WTC11 (cell line): ENCODE results near the gene GCSAML.

ENCODE experiments used
- CREM ChIP-seq: sonication (generic); formaldehyde crosslinking; IDR thresholded peaks from 2 replicates; pipeline ENCODE4 v1.8.1; 2022; ENCODE audit warnings: mild to moderate bottlenecking, missing genetic modification reagents, moderate library complexity
- ETV6 ChIP-seq: sonication (generic); formaldehyde crosslinking; IDR thresholded peaks from 2 replicates; pipeline ENCODE4 v1.8.1; 2022; ENCODE audit warnings: mild to moderate bottlenecking, missing genetic modification reagents
- FOXJ3 ChIP-seq: sonication (generic); formaldehyde crosslinking; IDR thresholded peaks from 2 replicates; pipeline ENCODE4 v1.9.0; 2021; ENCODE audit warnings: missing genetic modification reagents, mild to moderate bottlenecking, borderline replicate concordance
- TP53 ChIP-seq: sonication (generic); formaldehyde crosslinking; IDR thresholded peaks from 2 replicates; pipeline ENCODE4 v1.8.1; 2023; ENCODE audit warnings: mild to moderate bottlenecking, missing genetic modification reagents
- ZNF138 ChIP-seq: sonication (generic); formaldehyde crosslinking; conservative IDR thresholded peaks from 2 replicates; pipeline ENCODE4 v1.8.1; 2022; ENCODE audit warnings: mild to moderate bottlenecking, moderate library complexity, missing genetic modification reagents
- ZNF219 ChIP-seq: sonication (generic); formaldehyde crosslinking; IDR thresholded peaks from 2 replicates; pipeline ENCODE4 v1.8.0; 2023; ENCODE audit warnings: missing genetic modification reagents, mild to moderate bottlenecking, borderline replicate concordance
- TF ChIP-seq, protein P1 (sequence below): fragments of 200-600 bp; IDR thresholded peaks from 2 replicates; pipeline ENCODE4 v1.8.0; 2022; ENCODE audit warnings: antibody characterized with exemption
- TF ChIP-seq, protein P2 (sequence below): sonication (generic); formaldehyde crosslinking; IDR thresholded peaks from 2 replicates; pipeline ENCODE4 v1.8.0; 2023; ENCODE audit warnings: mild to moderate bottlenecking, missing genetic modification reagents
- TF ChIP-seq, protein P3 (sequence below): sonication (generic); formaldehyde crosslinking; conservative IDR thresholded peaks from 2 replicates; pipeline ENCODE4 v1.8.1; 2022; ENCODE audit warnings: mild to moderate bottlenecking, missing genetic modification reagents

DNA sequence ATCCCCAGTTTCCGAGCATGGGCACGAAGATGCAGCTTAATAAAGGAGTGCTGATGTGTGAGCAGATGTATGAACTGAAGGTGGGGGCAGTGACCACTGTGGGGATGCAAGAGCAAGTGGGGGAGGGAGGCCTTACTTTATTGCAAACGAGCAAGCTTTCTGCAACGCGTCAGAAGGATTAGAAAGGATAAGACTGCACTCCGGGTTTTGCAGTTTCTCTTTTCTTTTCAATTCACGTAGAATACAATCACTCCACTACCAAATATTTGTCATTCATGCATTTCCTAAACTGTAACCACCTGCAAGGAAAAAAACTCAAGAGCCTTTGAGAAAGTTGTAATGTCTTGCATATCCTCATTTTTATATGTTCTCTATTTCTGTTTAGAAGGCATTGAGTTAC lies 8.4 kb upstream of the GCSAML start:
- TF ChIP-seq ETV6 (CRISPR knock-in tag): no peak
- TF ChIP-seq FOXJ3 (CRISPR knock-in tag): no peak
- TF ChIP-seq TP53 (CRISPR knock-in tag): no peak
- TF ChIP-seq, protein P1, sequence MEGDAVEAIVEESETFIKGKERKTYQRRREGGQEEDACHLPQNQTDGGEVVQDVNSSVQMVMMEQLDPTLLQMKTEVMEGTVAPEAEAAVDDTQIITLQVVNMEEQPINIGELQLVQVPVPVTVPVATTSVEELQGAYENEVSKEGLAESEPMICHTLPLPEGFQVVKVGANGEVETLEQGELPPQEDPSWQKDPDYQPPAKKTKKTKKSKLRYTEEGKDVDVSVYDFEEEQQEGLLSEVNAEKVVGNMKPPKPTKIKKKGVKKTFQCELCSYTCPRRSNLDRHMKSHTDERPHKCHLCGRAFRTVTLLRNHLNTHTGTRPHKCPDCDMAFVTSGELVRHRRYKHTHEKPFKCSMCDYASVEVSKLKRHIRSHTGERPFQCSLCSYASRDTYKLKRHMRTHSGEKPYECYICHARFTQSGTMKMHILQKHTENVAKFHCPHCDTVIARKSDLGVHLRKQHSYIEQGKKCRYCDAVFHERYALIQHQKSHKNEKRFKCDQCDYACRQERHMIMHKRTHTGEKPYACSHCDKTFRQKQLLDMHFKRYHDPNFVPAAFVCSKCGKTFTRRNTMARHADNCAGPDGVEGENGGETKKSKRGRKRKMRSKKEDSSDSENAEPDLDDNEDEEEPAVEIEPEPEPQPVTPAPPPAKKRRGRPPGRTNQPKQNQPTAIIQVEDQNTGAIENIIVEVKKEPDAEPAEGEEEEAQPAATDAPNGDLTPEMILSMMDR: no peak
- no peak for TF ChIP-seq ZNF138 (CRISPR knock-in tag)
- TF ChIP-seq CREM (CRISPR knock-in tag): no peak
- TF ChIP-seq, protein P2, sequence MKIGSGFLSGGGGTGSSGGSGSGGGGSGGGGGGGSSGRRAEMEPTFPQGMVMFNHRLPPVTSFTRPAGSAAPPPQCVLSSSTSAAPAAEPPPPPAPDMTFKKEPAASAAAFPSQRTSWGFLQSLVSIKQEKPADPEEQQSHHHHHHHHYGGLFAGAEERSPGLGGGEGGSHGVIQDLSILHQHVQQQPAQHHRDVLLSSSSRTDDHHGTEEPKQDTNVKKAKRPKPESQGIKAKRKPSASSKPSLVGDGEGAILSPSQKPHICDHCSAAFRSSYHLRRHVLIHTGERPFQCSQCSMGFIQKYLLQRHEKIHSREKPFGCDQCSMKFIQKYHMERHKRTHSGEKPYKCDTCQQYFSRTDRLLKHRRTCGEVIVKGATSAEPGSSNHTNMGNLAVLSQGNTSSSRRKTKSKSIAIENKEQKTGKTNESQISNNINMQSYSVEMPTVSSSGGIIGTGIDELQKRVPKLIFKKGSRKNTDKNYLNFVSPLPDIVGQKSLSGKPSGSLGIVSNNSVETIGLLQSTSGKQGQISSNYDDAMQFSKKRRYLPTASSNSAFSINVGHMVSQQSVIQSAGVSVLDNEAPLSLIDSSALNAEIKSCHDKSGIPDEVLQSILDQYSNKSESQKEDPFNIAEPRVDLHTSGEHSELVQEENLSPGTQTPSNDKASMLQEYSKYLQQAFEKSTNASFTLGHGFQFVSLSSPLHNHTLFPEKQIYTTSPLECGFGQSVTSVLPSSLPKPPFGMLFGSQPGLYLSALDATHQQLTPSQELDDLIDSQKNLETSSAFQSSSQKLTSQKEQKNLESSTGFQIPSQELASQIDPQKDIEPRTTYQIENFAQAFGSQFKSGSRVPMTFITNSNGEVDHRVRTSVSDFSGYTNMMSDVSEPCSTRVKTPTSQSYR (CRISPR knock-in tag): no peak
- TF ChIP-seq, protein P3, sequence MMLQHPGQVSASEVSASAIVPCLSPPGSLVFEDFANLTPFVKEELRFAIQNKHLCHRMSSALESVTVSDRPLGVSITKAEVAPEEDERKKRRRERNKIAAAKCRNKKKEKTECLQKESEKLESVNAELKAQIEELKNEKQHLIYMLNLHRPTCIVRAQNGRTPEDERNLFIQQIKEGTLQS (CRISPR knock-in tag): no peak
- no peak for TF ChIP-seq ZNF219 (CRISPR knock-in tag)
